ENCODE data around the gene CREB3L1. TPM values are rescaled to one million over a fixed set of nuclear protein-coding genes. Genes with fewer than 3 reads are reported as not detected.
A peak's percentile ranks its signal among the peaks of the same experiment; 100 is the strongest.

The CREB3L1 gene
- total RNA-seq, 1 donor from 2014 or later: 11.1 TPM

DNA sequence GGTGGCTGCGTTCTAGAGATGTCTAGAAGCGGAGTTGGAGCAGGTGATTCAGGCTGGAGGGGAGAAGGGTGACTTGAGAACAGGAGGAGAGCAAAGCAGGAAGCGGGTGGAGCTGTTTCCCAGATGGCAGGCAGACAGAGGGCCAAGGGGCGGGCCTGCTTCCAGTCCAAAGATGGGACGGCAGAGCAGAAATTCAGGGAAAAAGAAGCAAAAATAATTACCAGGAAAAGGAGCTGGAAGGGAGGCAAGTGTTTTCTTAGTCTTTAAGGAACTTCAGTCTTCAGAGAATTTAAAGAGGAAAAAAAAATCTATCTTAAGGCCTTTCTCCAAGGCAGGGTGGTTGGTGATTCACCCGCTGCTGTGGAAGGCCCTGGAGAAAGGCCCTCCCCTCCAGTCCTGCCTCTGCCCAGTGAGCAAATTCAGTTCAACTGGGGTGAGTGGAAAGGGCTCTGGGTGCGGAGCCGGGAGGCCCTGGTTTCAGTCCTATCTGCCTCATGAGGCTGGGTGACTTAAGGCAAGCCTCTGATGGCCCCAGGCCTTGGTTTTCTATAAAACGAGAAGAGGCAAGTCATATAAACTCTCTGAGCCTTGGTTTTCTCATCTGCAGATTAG lies 4.5 kb upstream of the CREB3L1 start:
- peak; percentile 76 for DNase-seq

DNA sequence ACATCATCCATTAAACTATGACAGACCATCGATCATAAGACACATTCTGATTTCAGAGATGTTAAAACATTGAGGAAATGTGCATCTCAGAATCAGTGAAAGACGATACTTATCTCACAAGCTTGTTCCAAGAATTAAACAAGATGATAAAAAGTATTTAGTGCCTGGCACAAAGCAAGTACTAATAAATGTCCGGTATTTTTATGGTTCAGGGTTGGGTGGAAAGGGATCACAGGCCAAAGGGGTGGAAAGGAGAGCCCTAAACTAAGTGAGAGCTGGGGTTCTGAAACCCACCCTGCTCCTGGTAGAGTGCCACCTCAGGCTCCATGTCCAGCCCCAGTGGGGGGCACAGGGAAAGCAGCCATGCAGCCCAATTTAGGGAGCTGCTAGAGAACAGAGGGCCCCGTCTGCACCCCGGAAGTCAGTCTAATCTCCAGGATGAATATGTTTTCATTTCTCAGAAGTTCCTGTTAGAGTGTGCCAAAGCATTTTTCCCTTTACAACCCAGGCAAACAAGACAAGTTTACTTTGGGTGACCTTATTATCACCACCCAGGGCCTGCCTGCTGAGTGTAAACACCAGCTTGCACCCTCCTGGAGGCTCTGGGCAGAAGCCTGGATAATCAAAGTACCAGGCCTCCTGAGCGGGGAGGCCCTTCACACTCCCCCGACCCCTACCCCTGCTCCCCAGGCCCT lies 3.8 kb upstream of the CREB3L1 start:
- DNase-seq: no peak

DNA sequence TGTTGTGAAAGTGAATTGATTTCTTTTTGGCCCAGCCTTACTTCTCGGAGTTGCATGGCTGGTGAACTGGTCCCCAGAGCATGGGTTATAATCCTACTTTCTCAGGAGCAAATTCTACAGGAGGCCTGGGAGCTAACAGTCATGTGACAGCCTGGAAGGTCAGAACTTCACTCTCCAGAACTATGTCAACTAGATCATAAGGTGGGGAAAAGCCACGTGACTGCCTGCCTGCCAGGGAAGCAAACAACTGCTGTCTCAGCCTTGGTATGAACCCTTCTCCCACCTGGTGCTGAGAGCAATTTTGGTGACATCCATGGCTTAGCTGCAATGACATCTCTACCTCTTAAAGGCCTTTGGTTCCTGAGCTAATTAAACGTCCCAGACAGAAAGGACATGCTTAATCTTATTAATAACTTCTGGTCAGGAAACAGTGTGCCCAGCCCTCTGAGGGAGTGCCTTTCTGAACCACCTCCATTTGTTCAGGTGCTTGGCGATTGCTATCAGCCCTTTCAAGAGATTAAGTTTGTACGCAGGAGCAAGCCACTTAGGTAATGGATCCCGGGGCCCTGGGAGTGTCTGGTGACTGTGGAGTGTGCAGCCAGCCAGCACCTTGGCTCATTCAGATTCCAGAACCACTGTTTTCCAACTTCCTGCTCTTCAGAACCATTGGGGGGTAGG lies 1.4 kb upstream of the CREB3L1 start:
- DNase-seq: no peak

DNA sequence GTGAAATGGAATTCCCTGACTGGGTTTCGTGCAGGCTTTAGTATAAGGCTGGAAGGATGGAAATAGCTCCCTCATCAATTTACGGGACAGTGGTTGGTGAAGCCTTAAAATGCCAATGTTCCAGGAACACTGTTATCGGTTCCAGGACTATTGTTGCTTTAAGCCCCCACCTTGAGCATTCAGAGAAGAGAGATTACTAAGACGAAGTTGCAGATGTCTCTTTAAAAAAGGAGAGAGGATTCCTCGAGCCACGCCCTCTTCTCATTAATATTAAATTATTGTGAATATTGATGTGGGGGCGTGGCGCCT lies 195 bp upstream of the CREB3L1 start:
- DNase-seq: peak; percentile 69

DNA sequence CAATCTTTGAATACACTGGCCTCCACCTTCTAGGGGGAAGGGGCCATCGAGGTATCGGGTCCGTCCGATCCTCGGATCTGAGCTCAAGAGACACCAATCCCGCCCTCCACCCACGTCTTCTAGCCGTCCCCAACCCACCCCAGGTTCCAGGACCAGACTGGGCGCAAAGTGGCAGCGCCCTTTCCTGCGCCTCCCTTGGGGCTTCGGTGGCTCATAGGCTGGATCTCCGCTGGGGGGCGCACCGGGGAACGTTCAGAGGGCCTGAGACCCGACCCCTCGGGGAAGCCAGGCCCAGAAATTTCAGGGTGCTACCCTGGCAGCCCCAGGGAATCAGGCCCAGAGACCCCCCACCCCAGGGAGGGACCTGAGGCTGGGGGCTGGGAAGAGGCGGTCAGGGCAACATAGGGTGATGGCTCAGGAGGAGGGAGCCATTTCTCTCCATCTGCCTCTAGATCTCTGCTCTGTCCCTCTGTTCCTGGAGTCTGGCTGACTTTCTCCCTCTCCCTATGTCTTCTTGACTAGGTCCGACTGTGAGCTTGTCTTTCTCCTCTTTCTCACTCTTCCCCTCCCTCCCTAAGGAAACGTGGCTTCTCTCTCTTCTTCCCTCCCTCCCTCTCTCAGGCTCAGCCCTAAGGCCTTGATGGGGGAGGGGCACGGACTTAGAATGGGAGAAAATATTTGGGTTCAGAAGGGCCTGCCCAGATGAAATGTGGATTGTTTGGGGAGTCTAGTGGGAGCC lies 1.1 kb downstream of the CREB3L1 start:
- peak; percentile 50 for DNase-seq

DNA sequence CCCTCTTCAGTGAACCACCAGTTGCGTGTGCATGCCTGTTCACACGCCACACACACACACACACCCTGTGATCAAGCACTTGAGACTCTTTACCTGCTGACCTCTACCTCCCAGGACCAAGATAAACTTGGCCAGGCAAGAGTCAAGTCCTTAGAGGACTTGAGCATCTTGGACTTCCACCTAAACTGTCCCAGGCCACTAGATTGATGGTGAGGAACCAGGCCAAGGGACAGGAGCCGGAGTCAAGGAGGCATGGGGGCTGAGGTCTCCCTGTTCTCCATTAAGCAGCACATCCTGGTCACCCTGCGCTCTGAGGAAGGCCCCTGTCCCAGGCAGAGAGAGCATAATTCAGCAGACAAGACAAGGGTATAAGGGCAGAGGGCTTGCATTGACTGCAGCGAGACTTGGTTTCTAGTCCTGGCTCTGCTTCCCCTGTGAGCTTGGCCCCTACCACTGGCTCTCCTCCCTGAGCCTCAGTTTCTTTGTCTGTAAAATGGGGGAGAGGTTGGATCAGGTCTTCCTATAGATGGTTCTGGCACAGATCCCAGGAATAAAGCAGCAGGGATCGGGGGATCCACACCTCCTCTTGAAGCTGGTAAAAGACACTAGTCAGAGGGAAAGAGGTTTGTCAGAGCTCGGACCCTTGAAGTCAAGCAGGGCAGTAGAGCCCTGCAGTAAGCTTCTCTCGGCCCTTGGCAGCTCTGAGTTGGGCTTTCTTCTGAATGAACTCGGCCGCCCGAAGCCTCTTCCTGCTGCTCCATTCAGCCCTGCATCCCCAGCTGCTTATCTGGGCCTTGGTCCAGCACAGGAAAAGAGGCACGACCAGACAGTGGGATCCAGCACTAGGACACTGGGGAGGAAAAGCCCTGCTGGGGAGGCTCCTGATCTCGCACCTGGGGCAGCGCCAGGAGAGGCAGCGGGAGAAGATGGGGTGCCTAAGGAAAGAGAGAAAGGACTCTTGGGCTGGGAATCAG lies 2.0 kb downstream of the CREB3L1 start:
- DNase-seq: peak; percentile 91

DNA sequence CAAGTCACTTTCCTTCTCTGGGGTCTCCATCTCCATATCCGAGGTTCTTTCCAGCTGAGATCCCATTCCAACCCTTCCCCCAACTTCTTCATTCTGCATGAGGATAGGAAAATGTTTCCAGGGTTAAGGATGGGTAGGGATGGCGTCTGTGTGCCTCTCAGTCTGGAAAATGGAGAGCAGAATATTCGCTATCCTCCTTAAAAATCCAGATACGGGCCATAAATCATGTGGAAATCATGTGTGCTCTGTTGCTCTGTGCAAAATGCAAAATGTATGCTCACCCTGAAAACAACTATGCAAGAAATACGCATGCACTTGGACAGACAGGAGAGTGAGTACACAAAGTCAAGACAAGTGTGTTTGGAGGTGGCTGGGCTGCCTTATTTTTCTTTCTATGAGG lies 3.2 kb downstream of the CREB3L1 start:
- no peak for DNase-seq

DNA sequence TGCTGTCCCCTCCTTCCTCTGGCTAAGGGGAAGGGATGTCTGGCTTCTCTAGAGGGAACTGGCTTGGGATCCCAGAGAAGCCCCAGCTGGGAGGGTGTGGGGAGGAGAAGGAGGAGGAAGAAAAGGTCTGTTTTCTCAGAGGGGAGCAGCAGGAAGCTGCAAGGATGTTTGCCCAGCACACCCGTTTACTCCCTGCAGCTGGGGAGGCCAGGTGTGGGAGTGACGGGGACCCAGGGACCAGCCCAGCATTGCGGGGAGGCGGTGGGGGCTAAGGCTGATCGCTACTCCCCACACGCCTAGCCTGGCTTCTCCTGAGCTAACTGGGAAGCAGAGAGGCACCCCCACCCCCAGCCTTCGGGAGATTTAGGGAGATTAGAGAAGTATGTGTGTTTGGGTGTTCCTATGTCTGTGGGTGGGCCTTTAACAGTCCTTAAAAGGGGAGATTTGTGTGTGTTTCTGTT lies 3.9 kb downstream of the CREB3L1 start:
- DNase-seq: peak; percentile 76

DNA sequence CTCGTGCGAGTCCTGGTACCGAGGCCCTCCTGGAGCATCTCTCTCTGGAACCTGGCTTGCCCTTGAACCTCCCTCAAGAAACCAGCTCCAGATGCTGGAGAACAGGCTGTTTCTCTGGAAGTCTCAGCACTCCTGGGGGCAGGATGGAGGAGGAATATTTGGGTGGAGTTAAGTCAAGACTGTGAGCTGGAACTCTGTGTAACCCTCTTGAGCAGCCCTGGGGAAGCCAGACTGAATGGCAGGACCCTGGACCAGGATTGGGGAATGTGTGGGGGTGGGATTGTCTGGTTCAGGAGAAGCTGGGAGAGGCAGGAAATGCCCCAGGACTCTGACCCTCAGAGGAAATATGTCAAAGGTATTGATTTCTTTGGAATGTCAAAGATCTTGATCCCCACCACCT lies 7.7 kb downstream of the CREB3L1 start:
- no peak for DNase-seq

DNA sequence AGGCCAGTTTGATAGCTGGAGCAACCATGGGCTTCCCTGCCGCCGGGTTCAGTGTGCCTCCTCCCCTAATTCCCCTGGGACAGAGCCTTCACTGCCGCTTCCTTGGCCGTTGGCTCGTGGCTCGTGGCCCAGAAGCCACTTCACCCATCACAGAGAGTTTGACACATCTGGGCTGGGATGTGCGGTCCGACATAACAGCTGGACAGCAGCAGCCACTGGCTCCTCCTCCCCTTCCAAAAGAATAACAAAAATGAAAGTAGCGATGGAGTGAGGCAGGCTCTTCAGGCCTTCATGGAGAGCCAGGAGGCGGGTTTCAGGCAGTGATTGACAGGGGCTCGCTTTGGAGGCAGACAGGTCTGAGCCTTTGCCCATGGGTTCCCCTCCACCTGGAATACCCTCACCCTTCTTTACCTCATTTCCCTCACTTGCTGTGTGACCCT lies 8.2 kb downstream of the CREB3L1 start:
- DNase-seq: peak; percentile 54

DNA sequence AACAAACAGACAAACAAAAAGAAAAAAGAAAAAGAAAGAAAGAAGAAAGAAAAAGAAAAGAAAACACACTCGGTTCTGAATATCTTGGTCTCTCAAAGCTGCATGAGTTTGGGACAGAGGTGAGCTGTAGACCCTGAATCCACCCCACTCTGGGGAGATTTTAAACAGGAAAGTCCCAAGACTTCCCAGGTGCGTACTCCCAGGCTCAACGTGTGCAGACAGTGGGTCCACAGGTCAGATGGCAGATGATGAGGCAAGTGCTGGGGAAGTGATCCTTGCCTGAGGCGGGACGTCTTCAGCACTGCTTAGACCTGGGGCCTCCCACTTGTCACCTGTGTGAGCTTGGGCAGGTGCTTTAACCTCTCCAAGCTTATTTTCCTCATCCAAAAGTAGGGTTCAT lies 9.3 kb downstream of the CREB3L1 start:
- DNase-seq: no peak

DNA sequence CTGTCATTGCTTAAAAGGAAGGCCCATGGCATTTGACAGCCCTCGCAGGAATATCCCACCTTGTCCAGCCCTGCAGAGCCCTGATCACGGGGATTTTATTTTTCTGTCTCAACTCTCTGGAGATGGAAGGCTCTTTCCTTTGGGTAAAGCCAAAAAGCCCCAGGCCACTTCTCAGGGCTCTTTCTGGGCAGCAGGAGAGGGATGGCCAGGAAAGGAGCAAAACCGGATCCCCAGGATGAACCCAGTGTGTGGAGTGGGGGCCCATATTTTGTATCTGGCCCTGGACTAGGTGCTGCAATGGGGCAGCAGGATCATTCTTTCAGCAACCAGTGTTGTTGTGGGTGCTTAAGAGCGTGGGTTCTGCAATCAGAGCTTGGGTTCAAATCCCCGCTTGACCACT lies 11.0 kb downstream of the CREB3L1 start:
- no peak for DNase-seq

DNA sequence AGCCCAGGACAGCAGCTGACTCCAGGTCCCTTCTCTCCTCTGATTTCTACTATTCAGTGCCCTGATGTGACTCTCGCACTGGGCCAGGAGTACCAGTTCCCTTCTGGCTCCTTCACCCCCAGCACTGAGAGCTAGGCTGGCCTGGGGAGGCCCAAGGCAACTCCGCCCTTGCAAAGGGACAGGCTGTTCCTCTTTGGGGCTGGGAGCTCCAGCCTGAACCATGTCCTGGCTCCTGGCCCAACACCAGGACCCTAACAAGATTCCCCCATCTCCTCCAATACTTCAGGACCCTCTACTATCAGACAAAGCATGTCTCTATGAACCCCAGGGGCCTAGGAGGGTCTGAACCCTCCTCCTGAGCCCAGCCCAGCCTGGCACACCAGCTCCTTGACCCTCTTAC lies 12.5 kb downstream of the CREB3L1 start:
- no peak for DNase-seq

DNA sequence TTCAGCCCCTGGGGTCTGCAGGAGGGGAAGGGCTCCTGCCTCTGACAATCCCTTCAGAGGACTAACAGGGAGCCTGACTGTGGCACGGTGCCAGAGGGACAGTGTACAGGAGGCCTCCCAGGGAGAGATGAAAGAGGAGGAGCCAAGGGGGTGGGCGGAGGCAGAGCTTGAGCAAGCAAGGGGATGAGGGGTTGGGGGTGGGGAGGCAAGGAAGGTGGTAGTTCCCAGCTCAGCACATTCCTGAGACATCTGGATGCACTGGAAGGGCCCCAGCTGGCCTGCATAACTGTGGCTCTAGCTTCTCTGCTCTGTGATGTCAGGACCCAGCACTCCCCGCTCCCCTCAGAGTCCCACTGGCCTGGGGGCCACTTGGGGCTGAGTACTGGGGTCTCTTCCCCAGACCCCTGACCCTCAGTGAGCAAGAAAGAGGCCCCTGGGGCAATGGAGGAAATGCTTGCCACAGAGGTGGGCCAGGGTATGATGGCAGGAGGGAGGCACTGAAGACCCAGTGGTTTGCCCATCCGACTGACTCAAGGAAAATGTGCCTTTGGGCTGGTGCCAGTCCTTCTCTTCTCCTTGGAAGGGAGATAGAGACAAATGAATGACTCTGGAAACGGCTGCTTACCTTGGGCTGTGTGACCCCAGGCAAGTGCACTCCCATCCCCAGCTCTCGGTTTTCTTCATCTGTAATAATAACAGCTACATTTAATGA lies 13.3 kb downstream of the CREB3L1 start:
- peak; percentile 91 for DNase-seq

DNA sequence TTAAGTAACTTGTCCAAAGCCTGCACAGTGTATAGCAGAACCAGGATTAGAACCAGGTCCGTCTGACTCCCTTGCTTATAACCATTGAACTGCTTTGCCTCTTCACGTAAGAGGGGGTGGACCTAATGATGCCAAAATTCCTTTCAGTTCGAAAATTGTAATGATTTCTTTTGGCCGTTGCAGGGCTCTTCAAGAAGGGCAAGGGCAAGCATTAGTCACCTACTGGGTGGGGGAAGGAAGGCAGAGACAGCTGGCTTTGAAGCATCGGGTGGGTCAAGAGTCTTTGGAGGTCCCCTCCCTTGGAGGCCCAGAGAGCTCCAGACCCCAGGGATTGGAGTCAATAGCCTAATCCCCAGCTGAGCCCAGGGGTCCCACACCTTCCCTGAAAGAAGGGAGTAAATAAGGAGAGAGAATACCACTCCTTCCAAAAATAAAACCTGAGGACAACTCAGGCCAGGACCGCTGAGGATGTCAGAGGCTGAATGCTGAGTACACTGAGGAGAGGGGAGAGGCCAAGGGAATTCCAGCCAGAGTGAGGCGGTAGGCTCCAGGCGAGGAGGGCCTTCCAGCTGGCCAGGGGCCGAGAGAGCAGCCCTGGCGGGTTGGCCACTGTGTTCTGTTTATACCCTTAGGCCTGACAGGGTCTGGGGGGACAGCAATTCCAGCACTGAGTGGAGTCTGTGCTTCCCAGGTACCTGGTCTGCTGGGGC lies 14.1 kb downstream of the CREB3L1 start:
- DNase-seq: peak; percentile 39

DNA sequence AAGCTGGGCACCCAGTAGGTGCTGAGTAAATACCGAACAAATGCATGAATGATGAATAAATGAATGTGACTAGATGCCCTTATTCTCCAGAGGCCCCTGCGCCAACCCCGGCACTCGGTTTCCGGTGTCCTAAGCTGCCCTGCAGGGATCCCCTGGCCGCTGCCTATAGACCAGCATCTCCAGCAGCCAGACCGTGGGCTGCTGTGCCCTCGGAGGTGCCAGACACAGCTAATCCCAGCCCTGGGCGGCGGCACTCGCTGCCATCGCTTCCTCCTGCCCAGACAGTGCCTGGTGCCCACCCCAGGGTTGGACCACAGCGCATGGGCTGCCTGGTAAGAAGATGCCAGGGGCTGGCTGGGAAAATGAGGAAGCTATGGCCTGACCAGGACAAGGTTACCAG lies 15.6 kb downstream of the CREB3L1 start:
- no peak for DNase-seq

DNA sequence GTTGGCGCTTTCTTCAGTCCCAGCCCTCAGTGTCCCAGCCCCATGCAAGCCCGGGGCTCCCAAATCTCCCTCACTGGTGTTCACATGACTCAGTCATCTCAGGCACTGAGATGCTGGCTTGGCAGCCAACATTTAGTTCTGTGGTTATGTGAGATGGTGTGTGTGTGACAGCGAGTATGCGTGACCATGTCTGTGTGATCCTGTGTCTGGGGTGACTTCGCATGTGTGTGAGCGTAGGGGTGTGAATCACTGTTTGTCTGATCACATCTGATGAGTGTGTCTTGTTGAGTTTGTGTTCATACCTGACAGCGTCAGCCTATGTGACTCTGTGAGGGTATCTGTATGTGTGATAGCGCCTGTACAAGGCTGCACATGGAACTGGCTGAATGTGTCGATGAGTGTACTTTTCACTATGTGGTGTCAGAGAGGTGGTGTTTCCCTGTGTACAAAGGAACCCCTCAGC lies 16.2 kb downstream of the CREB3L1 start:
- DNase-seq: no peak

DNA sequence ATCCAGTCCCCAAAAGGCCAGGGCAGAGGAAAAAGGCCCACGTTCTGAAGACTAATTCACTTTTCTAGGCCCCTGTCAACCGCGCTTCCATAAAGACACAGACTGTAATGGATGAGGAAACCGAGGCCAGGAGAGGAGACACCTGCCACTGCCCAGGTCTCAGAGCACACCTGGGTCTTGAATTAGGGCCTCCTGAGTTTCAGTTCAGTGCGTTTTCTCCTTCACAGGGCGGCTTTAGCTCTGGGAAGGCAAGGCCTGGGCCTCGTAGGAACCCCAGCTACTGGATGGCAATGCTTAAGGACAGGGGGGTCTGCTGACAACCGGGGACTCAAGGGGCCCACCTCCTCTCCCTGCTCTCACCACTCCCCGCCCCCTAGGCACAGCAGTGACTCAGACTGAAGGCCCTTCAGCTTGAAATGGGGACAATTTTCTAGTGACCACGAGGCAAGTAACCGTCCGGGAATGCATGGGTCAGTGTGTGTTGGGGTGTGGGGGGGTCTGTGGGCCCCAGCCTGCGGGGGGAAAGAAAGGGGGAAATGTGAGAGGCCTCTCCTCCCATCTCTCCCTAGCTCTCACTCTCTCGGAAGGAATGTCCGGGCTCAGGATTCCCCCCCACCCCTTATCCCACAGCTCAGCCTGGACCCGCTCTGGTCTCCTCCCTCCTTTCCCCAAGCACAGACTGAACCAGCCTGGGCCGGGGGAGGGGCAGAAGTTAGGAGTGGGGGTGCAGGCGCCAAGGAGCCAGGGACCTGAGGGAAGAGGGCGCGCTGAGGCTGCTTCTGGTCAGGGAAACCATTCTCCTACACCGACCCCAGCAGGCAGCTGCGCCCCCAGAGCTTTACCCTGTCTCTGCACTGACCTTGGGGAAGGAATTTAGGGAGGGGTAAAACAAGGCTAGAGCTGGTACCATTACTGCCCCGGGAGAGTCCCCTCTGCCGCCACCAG lies 17.2 kb downstream of the CREB3L1 start:
- peak; percentile 57 for DNase-seq
